Stimulated activated CD4-positive, alpha-beta T cell treated with anti-CD3 and anti-CD28 coated beads, Interleukin-1b, Interleukin-23, amount 100 ng/mL, for 4 hours (primary cell): ENCODE measurements around the gene ALDH4A1.
"Not testable (repeated sequence)": the region's sequence is repeated elsewhere in the genome, so short reads cannot be mapped to it uniquely, and the experiment has no call there.

Experiments
- DNase-seq, 2 donors: peaks; one replicate each; pipeline ENCODE4 v3.0.0-alpha.2; 2020; ENCODE audit warnings: low read depth in 2 of 2

ALDH4A1 gene

GRCh38 chr1:18900303-18900841 lies 2.0 kb downstream of the ALDH4A1 start:
- DNase-seq = no peak

GRCh38 chr1:18899363-18900049 lies 2.8 kb downstream of the ALDH4A1 start:
- DNase-seq = no peak

GRCh38 chr1:18898567-18898966 lies 3.8 kb downstream of the ALDH4A1 start:
- DNase-seq = no peak

GRCh38 chr1:18895317-18895716 lies 7.0 kb downstream of the ALDH4A1 start:
- DNase-seq = no peak

- DNase-seq = no peak
These were observed 9.2 kb downstream of the ALDH4A1 start for GRCh38 chr1:18893120-18893519.

- not testable (repeated sequence) for DNase-seq
These were observed 10.5 kb downstream of the ALDH4A1 start for GRCh38 chr1:18891858-18892257.

- DNase-seq = no peak
These were observed 11.0 kb downstream of the ALDH4A1 start for GRCh38 chr1:18891426-18891780.

- DNase-seq = no peak
These were observed 11.5 kb downstream of the ALDH4A1 start for GRCh38 chr1:18890706-18891425.

- DNase-seq = no peak
These were observed 16.4 kb downstream of the ALDH4A1 start for GRCh38 chr1:18886003-18886335.

GRCh38 chr1:18885311-18886002 lies 16.9 kb downstream of the ALDH4A1 start:
- no peak for DNase-seq

- no peak for DNase-seq
These were observed 17.6 kb downstream of the ALDH4A1 start for GRCh38 chr1:18884727-18885126.

GRCh38 chr1:18884419-18884717 lies 18.0 kb downstream of the ALDH4A1 start:
- DNase-seq = no peak

- peak; percentile 63 to 71 for DNase-seq
These were observed 18.5 kb downstream of the ALDH4A1 start for GRCh38 chr1:18883636-18884418.

GRCh38 chr1:18883079-18883478 lies 19.3 kb downstream of the ALDH4A1 start:
- no peak for DNase-seq

- DNase-seq = no peak
These were observed 19.9 kb downstream of the ALDH4A1 start for GRCh38 chr1:18882486-18882885.

- DNase-seq = no peak
These were observed 20.5 kb downstream of the ALDH4A1 start for GRCh38 chr1:18881642-18882431.

- DNase-seq = no peak
These were observed 21.2 kb downstream of the ALDH4A1 start for GRCh38 chr1:18881164-18881563.

GRCh38 chr1:18880585-18880984 lies 21.8 kb downstream of the ALDH4A1 start:
- DNase-seq = no peak

- DNase-seq = no peak
These were observed 22.5 kb downstream of the ALDH4A1 start for GRCh38 chr1:18879791-18880309.

- DNase-seq = no peak
These were observed 23.1 kb downstream of the ALDH4A1 start for GRCh38 chr1:18879215-18879790.
